22Rv1 (cell line): Measurements from ENCODE around the gene DPP6.

Source experiments
- ZFX ChIP-seq: fragments of 450-650 bp; IDR thresholded peaks from 2 replicates; pipeline ENCODE4 v1.6.1; 2017; ENCODE audit warnings: antibody characterized with exemption, borderline replicate concordance
- TF ChIP-seq, protein P1 (sequence below): fragments of 450-650 bp; IDR thresholded peaks from 2 replicates; pipeline ENCODE4 v1.5.1; 2017; ENCODE audit warnings: mild to moderate bottlenecking

DNA sequence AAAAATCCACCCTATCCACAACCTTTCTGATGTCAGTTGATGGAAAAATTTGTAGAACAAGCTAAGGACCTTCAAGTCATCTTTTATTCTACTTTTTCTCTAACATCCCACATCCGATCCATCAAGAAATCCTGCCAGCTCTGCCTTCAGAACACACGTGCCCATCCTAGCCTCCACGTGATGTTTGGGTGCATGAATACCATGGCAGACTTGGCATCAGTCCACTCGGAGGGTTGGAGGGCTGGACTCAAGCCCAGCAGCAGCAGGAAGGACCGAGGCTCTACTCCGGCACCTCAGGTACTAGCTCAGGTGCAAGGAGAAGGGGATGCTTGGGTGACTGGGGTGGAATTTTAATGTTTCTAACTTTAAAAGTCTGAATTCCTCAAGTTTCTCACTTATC is 428.6 kb downstream of the DPP6 start:
- TF ChIP-seq, protein P1, sequence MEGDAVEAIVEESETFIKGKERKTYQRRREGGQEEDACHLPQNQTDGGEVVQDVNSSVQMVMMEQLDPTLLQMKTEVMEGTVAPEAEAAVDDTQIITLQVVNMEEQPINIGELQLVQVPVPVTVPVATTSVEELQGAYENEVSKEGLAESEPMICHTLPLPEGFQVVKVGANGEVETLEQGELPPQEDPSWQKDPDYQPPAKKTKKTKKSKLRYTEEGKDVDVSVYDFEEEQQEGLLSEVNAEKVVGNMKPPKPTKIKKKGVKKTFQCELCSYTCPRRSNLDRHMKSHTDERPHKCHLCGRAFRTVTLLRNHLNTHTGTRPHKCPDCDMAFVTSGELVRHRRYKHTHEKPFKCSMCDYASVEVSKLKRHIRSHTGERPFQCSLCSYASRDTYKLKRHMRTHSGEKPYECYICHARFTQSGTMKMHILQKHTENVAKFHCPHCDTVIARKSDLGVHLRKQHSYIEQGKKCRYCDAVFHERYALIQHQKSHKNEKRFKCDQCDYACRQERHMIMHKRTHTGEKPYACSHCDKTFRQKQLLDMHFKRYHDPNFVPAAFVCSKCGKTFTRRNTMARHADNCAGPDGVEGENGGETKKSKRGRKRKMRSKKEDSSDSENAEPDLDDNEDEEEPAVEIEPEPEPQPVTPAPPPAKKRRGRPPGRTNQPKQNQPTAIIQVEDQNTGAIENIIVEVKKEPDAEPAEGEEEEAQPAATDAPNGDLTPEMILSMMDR = no peak
- TF ChIP-seq ZFX = no peak
